GM12878 (cell line): ENCODE data around the gene CNOT10. TPM values are rescaled to one million over a fixed set of nuclear protein-coding genes. Genes with fewer than 3 reads are reported as not detected.

ENCODE experiments used
- BMI1 ChIP-seq: fragments of 450-650 bp; IDR thresholded peaks from 2 replicates; pipeline ENCODE4 v1.6.1; 2016; ENCODE audit warnings: mild to moderate bottlenecking, moderate library complexity, borderline replicate concordance
- CHD4 ChIP-seq: fragments of 200-600 bp; sonication (generic); IDR thresholded peaks from 2 replicates; pipeline ENCODE4 v1.6.1; 2016; ENCODE audit warnings: mild to moderate bottlenecking
- ESRRA ChIP-seq: IDR thresholded peaks from 2 replicates; pipeline ENCODE4 v1.6.1; 2012; ENCODE audit warnings: mild to moderate bottlenecking, low read length, improper control_type of control experiment
- EZH2 ChIP-seq: IDR thresholded peaks from 2 replicates; pipeline ENCODE4 v1.6.1; 2012; ENCODE audit warnings: low read depth, mild to moderate bottlenecking, control low read depth, inconsistent platforms, low read length, borderline replicate concordance; ENCODE audit not compliant: control insufficient read depth
- GATAD2B ChIP-seq: fragments of 450-650 bp; conservative IDR thresholded peaks from 2 replicates; pipeline ENCODE4 v1.6.1; 2017; ENCODE audit warnings: low read depth, mild to moderate bottlenecking, moderate library complexity
- IKZF2 ChIP-seq, 2 experiments: fragments of 450-650 bp; IDR thresholded peaks; 2 replicates each; pipeline ENCODE4 v1.6.1; 2017; ENCODE audit warnings: mild to moderate bottlenecking in 2 of 2, moderate library complexity in 2 of 2
- MTA3 ChIP-seq: IDR thresholded peaks from 2 replicates; pipeline ENCODE4 v1.6.1; 2012; ENCODE audit warnings: low read length, inconsistent platforms, borderline replicate concordance
- MXI1 ChIP-seq: fragments of 150-350 bp; IDR thresholded peaks from 2 replicates; pipeline ENCODE4 v1.6.1; 2011; ENCODE audit warnings: low read depth, mild to moderate bottlenecking, inconsistent platforms, low read length, improper control_type of control experiment
- MYC ChIP-seq: IDR thresholded peaks from 2 replicates; pipeline ENCODE4 v1.6.1; 2011; ENCODE audit warnings: mild to moderate bottlenecking, low read length, moderate library complexity, inconsistent platforms; ENCODE audit not compliant: insufficient read depth, insufficient replicate concordance, insufficient read length, severe bottlenecking
- NR2C2 ChIP-seq: IDR thresholded peaks from 2 replicates; pipeline ENCODE4 v1.6.1; 2011; ENCODE audit warnings: borderline replicate concordance, low read depth; ENCODE audit not compliant: control insufficient read depth, insufficient read length
- NRF1 ChIP-seq: conservative IDR thresholded peaks from 2 replicates; pipeline ENCODE4 v1.6.1; 2011; ENCODE audit warnings: mild to moderate bottlenecking, low read depth, low read length, improper control_type of control experiment
- PAX5 ChIP-seq: IDR thresholded peaks from 2 replicates; pipeline ENCODE4 v1.6.1; 2011; ENCODE audit warnings: low read depth, low read length, borderline replicate concordance
- PML ChIP-seq: IDR thresholded peaks from 2 replicates; pipeline ENCODE4 v1.6.1; 2012; ENCODE audit warnings: low read length, inconsistent platforms
- POLR2A ChIP-seq: IDR thresholded peaks from 2 replicates; pipeline ENCODE4 v1.6.1; 2011; ENCODE audit warnings: low read depth, mild to moderate bottlenecking, low read length
- RBBP5 ChIP-seq: fragments of 200-600 bp; sonication (generic); conservative IDR thresholded peaks from 2 replicates; pipeline ENCODE4 v1.6.1; 2016
- RFX5 ChIP-seq: IDR thresholded peaks from 2 replicates; pipeline ENCODE4 v1.6.1; 2011; ENCODE audit warnings: low read depth, low read length, improper control_type of control experiment
- SRF ChIP-seq, 2 experiments: IDR thresholded peaks; 2 replicates each; pipeline ENCODE4 v1.6.1; 2011; ENCODE audit warnings: low read depth in 2 of 2, low read length in 2 of 2, mild to moderate bottlenecking in 1 of 2, moderate library complexity in 1 of 2
- STAT1 ChIP-seq: fragments of 450-650 bp; conservative IDR thresholded peaks from 2 replicates; pipeline ENCODE4 v1.6.1; 2014; ENCODE audit warnings: antibody characterized with exemption, mild to moderate bottlenecking
- SUZ12 ChIP-seq: fragments of 200-600 bp; sonication (generic); IDR thresholded peaks from one replicate; pipeline ENCODE4 v1.6.1; 2018; ENCODE audit warnings: antibody characterized with exemption, mild to moderate bottlenecking; ENCODE audit not compliant: unreplicated experiment
- TCF12 ChIP-seq: IDR thresholded peaks from 2 replicates; pipeline ENCODE4 v1.6.1; 2011; ENCODE audit warnings: low read depth, mild to moderate bottlenecking, low read length
- TCF3 ChIP-seq: IDR thresholded peaks from 2 replicates; pipeline ENCODE4 v1.6.1; 2012; ENCODE audit warnings: low read depth, mild to moderate bottlenecking, low read length, borderline replicate concordance; ENCODE audit not compliant: insufficient read depth
- YBX1 ChIP-seq: fragments of 450-650 bp; IDR thresholded peaks from 2 replicates; pipeline ENCODE4 v1.6.1; 2016; ENCODE audit warnings: antibody characterized with exemption
- ZBTB33 ChIP-seq: fragments of 450-650 bp; IDR thresholded peaks from 2 replicates; pipeline ENCODE4 v1.6.1; 2017; ENCODE audit warnings: mild to moderate bottlenecking
- polyA plus RNA-seq, 11 experiments: library from polyadenylated mRNA; depleted of rRNA in 4 of 11; unstranded in 6 of 11; stranded (reverse) in 5 of 11; fragments of >200 nt; fragmentation: Nextera tagmentation in 4 of 11; fragmentation: Illumina TruSeq in 1 of 11; extraction: Ambion mirVana in 4 of 11; extraction: Trizol in 1 of 11; gene quantifications; 1 replicate in 1 of 11; 2 replicates in 10 of 11; pipeline versions ENCODE4 v1.2.1 to v1.2.3, GENCODE V29; 2011 to 2016; ENCODE audit warnings: inconsistent platforms in 2 of 11, missing spikeins in 2 of 11, low read depth in 1 of 11
- total RNA-seq, 4 experiments: library from RNA; depleted of rRNA in 3 of 4; stranded (reverse); fragments of >200 nt in 3 of 4; fragmentation: Illumina TruSeq in 1 of 4; extraction: Trizol in 1 of 4; gene quantifications; 2 replicates each; pipeline versions ENCODE4 v1.2.1 to v1.2.3, GENCODE V29; 2013 to 2021
- TF ChIP-seq, protein P1 (sequence below): fragments of 450-650 bp; IDR thresholded peaks from 2 replicates; pipeline ENCODE4 v1.6.1; 2016; ENCODE audit warnings: mild to moderate bottlenecking
- TF ChIP-seq, protein P2 (sequence below): fragments of 450-650 bp; IDR thresholded peaks from 2 replicates; pipeline ENCODE4 v1.6.1; 2017; ENCODE audit warnings: mild to moderate bottlenecking, low read depth, inconsistent platforms; ENCODE audit not compliant: poor library complexity, severe bottlenecking
- TF ChIP-seq, protein P3 (sequence below): IDR thresholded peaks from 2 replicates; pipeline ENCODE4 v1.6.1; 2011; ENCODE audit warnings: low read depth, low read length, improper control_type of control experiment, borderline replicate concordance

CNOT10 gene
- total and polyA plus RNA-seq, 10 of the 15 experiments (the other 5 are each of a cell fraction or from before 2014, with no cell fraction given) = 18.2 to 51.9 (median 45.5) TPM

GRCh38 chr3:32816439-32817256, 131.7 kb downstream of the CNOT10 start (continued):
- TF ChIP-seq SRF (IDR thresholded peaks at IDR 0.05; ENCODE audit: low read depth in 2 of 2, low read length in 2 of 2) (no peak), MXI1 (no peak), GATAD2B (0 out of 2 replicates have a peak, but pooled peaks have one; percentile 34), RFX5 (no peak), STAT1 (no peak), MTA3 (no peak), CHD4 (no peak), PAX5 (no peak), NR2C2 (no peak), RBBP5 (no peak), POLR2A (no peak), PML (no peak), ZBTB33 (no peak), BMI1 (no peak), YBX1 (no peak), ESRRA (no peak), TCF12 (no peak), EZH2 (no peak), MYC (no peak), NRF1 (no peak), SUZ12 (no peak), IKZF2 (IDR thresholded peaks at IDR 0.05) (no peak), TCF3 (no peak)
- TF ChIP-seq, protein P1, sequence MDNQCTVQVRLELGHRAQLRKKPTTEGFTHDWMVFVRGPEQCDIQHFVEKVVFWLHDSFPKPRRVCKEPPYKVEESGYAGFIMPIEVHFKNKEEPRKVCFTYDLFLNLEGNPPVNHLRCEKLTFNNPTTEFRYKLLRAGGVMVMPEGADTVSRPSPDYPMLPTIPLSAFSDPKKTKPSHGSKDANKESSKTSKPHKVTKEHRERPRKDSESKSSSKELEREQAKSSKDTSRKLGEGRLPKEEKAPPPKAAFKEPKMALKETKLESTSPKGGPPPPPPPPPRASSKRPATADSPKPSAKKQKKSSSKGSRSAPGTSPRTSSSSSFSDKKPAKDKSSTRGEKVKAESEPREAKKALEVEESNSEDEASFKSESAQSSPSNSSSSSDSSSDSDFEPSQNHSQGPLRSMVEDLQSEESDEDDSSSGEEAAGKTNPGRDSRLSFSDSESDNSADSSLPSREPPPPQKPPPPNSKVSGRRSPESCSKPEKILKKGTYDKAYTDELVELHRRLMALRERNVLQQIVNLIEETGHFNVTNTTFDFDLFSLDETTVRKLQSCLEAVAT = no peak
- TF ChIP-seq, protein P2, sequence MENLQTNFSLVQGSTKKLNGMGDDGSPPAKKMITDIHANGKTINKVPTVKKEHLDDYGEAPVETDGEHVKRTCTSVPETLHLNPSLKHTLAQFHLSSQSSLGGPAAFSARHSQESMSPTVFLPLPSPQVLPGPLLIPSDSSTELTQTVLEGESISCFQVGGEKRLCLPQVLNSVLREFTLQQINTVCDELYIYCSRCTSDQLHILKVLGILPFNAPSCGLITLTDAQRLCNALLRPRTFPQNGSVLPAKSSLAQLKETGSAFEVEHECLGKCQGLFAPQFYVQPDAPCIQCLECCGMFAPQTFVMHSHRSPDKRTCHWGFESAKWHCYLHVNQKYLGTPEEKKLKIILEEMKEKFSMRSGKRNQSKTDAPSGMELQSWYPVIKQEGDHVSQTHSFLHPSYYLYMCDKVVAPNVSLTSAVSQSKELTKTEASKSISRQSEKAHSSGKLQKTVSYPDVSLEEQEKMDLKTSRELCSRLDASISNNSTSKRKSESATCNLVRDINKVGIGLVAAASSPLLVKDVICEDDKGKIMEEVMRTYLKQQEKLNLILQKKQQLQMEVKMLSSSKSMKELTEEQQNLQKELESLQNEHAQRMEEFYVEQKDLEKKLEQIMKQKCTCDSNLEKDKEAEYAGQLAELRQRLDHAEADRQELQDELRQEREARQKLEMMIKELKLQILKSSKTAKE = no peak
- TF ChIP-seq, protein P3, sequence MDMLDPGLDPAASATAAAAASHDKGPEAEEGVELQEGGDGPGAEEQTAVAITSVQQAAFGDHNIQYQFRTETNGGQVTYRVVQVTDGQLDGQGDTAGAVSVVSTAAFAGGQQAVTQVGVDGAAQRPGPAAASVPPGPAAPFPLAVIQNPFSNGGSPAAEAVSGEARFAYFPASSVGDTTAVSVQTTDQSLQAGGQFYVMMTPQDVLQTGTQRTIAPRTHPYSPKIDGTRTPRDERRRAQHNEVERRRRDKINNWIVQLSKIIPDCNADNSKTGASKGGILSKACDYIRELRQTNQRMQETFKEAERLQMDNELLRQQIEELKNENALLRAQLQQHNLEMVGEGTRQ = no peak
